Dermis microvascular lymphatic vessel endothelial cell (primary cell): ENCODE data around the gene SLC38A9. TPM values are rescaled to one million over a fixed set of nuclear protein-coding genes. Genes with fewer than 3 reads are reported as not detected.
"Not testable (repeated sequence)": the region's sequence is repeated elsewhere in the genome, so short reads cannot be mapped to it uniquely, and the experiment has no call there.

Experiments
- DNase-seq, 2 donors: peaks; one replicate each; pipeline versions ENCODE4 v3.0.0 to v3.0.0-alpha.2; 2010; ENCODE audit warnings: low read depth in 2 of 2
- total RNA-seq: library from RNA; depleted of rRNA; stranded (reverse); fragments of >200 nt; gene quantifications from 2 replicates; pipeline ENCODE4 v1.2.1, GENCODE V29; 2014

The SLC38A9 gene
- total RNA-seq, 1 donor from 2014 or later = 36.2 TPM

GRCh38 chr5:55708732-55709131 lies 3.4 kb downstream of the SLC38A9 start:
- no peak for DNase-seq

GRCh38 chr5:55706230-55706629 lies 5.9 kb downstream of the SLC38A9 start:
- no peak for DNase-seq

- no peak for DNase-seq
Observed at GRCh38 chr5:55702598-55703345, 9.4 kb downstream of the SLC38A9 start.

- no peak for DNase-seq
Observed at GRCh38 chr5:55701462-55702103, 10.5 kb downstream of the SLC38A9 start.

- no peak for DNase-seq
Observed at GRCh38 chr5:55700745-55701144, 11.4 kb downstream of the SLC38A9 start.

GRCh38 chr5:55699041-55699688 lies 13.0 kb downstream of the SLC38A9 start:
- DNase-seq = no peak

GRCh38 chr5:55696704-55697103 lies 15.4 kb downstream of the SLC38A9 start:
- not testable (repeated sequence) for DNase-seq

- DNase-seq = peak in 1 of 2 donors; percentile 36
Observed at GRCh38 chr5:55694152-55694830, 17.8 kb downstream of the SLC38A9 start.

GRCh38 chr5:55692509-55692908 lies 19.6 kb downstream of the SLC38A9 start:
- DNase-seq = no peak

- DNase-seq = no peak
Observed at GRCh38 chr5:55692106-55692417, 20.1 kb downstream of the SLC38A9 start.

- DNase-seq = peak; percentile 51 to 58
Observed at GRCh38 chr5:55691265-55692105, 20.6 kb downstream of the SLC38A9 start.

- DNase-seq = no peak
Observed at GRCh38 chr5:55682071-55682470, 30.1 kb downstream of the SLC38A9 start.

GRCh38 chr5:55681301-55681700 lies 30.8 kb downstream of the SLC38A9 start:
- no peak for DNase-seq

- no peak for DNase-seq
Observed at GRCh38 chr5:55680353-55680752, 31.8 kb downstream of the SLC38A9 start.

GRCh38 chr5:55679556-55679955 lies 32.6 kb downstream of the SLC38A9 start:
- no peak for DNase-seq

- no peak for DNase-seq
Observed at GRCh38 chr5:55675119-55675518, 37.0 kb downstream of the SLC38A9 start.

GRCh38 chr5:55674340-55674739 lies 37.8 kb downstream of the SLC38A9 start:
- no peak for DNase-seq

GRCh38 chr5:55672477-55672911 lies 39.6 kb downstream of the SLC38A9 start:
- no peak for DNase-seq

GRCh38 chr5:55671975-55672374 lies 40.1 kb downstream of the SLC38A9 start:
- DNase-seq = no peak

GRCh38 chr5:55668356-55668755 lies 43.8 kb downstream of the SLC38A9 start:
- DNase-seq = peak in 1 of 2 donors; percentile 46

- DNase-seq = no peak
Observed at GRCh38 chr5:55667938-55668337, 44.2 kb downstream of the SLC38A9 start.
